Neural cell (in vitro differentiated cells): ENCODE results near the gene LRIG1.

Experiments
- EZH2 ChIP-seq: fragments of 200-600, 300-800 bp; shearing (Covaris generic), sonication (generic); IDR thresholded peaks from 2 replicates; pipeline ENCODE4 v1.6.1; 2014; ENCODE audit warnings: antibody characterized with exemption, low read length, borderline replicate concordance, mild to moderate bottlenecking; ENCODE audit not compliant: insufficient read depth, poor library complexity, severe bottlenecking
- POLR2AphosphoS5 ChIP-seq: IDR thresholded peaks from 2 replicates; pipeline ENCODE4 v1.6.1; 2012
- RAD21 ChIP-seq: fragments of 450-650 bp; conservative IDR thresholded peaks from 2 replicates; pipeline ENCODE4 v1.6.1; 2014; ENCODE audit warnings: antibody characterized with exemption, mild to moderate bottlenecking, moderate library complexity
- TF ChIP-seq, protein P1 (sequence below): fragments of 450-650 bp; IDR thresholded peaks from 2 replicates; pipeline ENCODE4 v1.5.1; 2014; ENCODE audit warnings: antibody characterized with exemption, mild to moderate bottlenecking, moderate library complexity; ENCODE audit not compliant: poor library complexity, severe bottlenecking

- TF ChIP-seq, protein P1, sequence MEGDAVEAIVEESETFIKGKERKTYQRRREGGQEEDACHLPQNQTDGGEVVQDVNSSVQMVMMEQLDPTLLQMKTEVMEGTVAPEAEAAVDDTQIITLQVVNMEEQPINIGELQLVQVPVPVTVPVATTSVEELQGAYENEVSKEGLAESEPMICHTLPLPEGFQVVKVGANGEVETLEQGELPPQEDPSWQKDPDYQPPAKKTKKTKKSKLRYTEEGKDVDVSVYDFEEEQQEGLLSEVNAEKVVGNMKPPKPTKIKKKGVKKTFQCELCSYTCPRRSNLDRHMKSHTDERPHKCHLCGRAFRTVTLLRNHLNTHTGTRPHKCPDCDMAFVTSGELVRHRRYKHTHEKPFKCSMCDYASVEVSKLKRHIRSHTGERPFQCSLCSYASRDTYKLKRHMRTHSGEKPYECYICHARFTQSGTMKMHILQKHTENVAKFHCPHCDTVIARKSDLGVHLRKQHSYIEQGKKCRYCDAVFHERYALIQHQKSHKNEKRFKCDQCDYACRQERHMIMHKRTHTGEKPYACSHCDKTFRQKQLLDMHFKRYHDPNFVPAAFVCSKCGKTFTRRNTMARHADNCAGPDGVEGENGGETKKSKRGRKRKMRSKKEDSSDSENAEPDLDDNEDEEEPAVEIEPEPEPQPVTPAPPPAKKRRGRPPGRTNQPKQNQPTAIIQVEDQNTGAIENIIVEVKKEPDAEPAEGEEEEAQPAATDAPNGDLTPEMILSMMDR: no peak
- TF ChIP-seq EZH2: no peak
- no peak for TF ChIP-seq RAD21
- no peak for TF ChIP-seq POLR2AphosphoS5
Observed at GRCh38 chr3:66392966-66393332, 107.9 kb downstream of the LRIG1 start.
